Measurements from ENCODE around the gene CUX1.
"Not testable (repeated sequence)": the region's sequence is repeated elsewhere in the genome, so short reads cannot be mapped to it uniquely, and the experiment has no call there.

Gene CUX1

DNA sequence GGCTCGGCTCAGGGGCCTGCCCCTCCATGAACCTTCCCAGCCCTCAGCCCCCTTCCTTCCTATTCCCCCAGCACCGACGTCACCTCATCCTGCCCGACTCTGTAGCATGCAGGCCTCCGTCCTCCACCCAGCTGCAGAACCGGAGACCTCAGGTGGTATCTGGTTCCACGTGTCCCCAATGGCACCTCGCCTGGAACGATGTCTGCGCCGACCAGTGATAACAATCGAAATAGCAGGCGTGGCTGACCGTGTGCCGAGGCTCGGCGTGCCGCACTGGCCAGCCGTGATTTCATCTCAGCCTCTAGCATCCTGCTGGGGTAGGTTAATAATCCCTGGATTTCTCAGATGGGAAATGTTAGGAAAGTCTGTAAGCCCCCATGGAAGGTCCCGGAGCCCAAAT, 171.7 kb downstream of the CUX1 start:
- DNase-seq = no peak

DNA sequence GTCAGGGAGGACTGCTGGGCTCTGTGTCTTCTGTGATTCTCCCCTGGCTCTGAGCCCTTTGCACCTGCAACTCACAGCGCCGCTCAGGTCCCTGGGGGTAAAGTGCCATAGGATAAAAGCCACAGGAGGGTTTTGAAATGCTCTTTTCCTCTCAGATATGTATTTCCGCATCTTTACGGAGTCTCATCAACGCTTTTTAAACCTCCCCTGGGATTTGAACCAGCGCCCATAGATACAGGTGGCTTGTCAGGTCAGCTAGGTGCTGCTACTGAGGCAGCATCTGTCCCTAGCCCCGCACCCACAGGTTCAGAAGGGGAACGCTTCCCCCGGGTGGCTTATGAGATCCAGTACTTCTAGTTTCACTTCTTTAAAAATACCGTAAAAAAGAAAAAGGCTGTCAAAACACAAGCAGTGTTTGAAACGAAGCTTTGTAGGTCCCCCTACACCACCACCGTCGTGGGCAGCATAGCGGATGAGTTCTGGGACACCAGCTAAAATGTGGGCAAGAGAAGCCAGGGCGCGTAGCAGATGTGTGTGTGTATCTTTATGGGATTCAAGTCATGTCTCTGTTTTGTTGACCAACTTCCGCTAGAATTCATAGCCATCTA, 173.5 kb downstream of the CUX1 start:
- no peak for DNase-seq

DNA sequence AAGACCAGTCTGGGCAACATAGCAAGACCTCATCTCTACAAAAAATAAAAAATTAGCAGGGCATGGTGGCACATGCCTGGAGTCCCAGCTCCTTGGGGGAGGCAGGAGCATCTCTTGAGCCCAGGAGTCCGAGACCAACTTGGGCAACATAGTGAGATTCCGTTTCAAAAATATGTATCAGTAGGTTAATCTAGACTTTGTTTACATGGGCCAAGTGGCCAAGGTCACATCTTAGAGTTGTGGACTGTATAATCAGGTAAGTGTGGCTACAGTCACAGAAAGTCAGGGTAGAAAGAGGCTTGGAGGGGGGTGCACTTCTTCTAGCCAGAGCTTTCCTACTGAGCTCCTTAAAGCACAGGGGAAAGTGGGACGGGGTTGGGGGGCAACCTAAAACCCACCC, 174.4 kb downstream of the CUX1 start:
- no peak for DNase-seq

DNA sequence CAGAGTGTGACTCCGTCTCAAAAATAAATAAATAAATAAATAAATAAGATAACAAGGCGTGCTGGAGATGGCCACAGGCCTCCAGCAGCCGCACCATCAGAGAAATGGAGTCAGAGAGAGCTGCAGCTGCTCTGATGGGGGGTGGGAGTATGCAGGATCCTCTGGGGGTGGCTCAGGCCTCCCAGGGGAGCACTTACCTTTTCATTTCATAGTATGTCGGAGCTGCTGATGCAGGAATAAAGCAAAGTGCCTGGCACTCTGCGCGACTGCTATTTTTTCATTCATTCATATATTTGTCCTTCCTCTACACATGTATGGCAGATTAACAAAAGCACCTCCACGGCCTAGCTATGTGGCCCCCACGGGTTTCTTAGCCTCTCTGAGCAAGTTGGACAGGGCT, 175.9 kb downstream of the CUX1 start:
- DNase-seq = no peak

DNA sequence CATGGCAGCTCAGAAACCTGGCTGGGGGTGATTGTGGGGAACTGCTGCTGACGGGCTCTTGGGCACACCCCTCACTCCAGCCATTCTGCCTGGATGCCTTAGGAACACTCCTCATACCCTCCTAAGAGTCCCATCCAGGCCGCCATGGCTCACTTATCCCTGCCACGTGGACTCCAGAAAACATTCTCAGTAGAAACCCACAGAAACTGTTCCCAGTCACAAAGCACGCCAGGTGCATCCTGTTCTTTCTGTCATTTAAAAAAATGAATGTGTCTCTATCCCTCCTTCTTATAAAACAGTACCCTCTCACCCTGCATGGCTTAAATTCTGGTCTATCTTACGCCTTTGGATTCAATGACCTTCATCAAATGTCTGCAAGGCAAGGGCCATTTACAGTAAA, 177.7 kb downstream of the CUX1 start:
- no peak for DNase-seq

DNA sequence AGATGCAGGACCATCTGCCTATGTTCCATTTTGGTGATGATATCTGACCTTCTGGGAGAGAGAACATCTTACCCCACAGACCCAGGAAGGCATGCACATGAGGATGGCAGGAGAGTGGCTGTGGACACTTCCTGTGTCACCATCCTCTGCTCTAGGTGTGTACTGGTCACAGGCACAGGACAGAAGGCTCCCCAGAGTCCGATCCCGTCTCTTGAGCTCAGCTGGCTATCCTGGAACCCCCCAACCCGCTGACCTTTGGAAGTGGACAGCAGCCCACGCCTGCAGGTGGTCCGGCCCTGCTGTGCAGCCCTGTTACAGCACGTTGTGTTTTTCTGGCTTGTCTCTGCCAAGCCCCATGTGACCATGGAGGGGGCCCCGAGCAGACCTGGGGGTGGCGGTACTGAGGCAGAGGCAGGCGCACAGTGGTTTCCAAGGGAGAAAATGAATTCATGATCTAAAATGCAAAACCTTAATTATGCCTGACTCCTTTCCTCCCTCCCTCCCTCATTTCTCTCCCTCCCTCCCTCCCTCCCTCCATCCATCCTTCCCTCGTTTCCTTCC, 178.8 kb downstream of the CUX1 start:
- no peak for DNase-seq

DNA sequence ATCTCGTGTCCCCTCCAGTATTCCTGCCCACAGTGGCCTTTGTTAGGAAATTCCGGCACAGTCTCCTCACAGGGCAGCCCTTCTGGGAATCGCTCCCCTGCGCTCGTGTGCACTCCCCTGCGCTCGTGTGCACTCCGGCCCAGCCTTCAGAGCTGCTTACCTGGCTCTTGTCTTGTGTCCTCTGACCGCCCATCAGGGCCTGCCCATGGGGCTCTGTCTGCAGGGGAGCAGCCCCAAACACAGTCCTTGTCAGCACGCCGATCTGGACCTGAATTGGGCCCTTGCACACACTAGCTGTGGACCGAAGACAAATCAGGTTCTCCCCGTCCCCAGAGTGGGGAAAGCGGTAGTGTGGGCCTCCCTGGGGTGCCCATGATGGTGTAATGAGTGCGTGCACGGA, 179.4 kb downstream of the CUX1 start:
- DNase-seq = no peak

DNA sequence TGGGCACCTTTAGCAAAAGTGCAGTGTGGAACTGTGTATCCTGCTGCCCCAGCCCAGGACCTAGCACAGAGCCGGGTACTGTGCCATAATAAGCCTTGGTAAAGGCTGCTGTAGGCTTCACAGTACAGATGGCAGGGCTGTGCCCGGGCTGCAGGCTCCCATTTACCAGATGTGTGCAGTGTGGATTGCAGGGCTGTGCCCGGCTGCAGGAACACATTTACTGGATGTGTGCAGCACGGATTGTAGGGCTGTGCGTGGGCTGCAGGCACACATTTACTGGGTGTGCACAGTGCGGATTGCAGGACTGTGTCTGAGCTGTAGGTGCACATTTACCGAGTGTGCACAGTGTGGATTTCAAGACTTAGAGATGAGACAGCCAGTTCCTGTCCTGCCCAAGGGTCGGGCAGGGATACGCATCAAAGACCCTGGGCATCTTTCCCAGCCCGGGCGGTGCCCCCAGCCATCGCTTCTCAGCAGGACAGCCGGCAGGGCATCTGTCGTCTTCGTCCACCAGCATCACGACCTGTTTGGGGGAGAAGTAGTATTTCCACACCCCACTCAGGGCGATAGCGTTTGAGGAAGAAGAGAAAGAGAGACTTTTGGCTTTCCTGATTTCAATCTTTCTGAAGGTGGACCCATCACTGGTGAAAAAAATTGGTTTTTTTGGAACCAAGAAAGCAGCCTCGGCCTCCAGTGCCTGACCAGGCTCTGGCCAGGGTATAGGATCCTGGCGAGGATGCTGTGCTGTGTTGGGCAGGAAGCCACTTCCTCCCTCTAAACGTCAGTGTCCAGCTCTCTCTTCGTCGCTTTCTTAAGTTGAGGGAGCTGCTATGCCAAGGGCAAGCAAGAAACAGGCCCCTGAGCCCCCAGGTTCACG, 180.8 kb downstream of the CUX1 start:
- DNase-seq = no peak

DNA sequence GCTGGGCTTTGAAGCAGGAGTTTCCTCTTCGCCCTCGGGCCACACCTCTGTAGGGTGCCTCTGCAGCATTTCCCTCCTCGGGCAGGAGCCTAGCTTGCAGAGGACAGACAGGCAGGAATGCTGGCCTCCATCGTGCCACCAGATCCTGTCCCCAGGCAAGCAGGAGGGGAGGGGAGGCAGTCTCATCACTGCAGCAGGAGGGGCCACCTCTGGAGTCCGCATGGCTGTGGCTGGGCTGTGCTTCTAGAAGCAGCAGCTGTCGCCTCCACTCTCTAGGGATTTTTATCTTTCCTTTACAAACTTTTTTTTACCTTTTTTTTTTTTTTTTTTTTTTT, 181.4 kb downstream of the CUX1 start:
- no peak for DNase-seq

DNA sequence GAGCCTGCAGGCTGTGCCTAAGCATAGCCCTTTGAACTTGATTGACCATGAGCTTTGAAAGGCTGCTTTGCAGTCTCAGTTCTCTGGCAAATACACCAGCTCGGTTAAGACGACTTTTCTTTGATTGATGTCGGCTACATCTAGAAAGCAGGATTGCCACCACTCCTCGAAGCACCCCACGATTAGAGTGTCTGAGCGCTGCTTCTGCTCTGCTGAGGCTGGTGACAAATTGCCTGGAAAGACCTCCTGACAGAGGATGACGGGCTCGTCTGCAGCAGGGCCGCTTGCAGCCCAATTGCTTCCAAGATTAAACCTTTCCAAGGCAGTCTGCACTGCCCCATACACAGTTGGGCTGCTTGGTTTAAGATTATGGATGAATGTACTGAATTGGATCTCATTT, 182.0 kb downstream of the CUX1 start:
- DNase-seq = no peak

DNA sequence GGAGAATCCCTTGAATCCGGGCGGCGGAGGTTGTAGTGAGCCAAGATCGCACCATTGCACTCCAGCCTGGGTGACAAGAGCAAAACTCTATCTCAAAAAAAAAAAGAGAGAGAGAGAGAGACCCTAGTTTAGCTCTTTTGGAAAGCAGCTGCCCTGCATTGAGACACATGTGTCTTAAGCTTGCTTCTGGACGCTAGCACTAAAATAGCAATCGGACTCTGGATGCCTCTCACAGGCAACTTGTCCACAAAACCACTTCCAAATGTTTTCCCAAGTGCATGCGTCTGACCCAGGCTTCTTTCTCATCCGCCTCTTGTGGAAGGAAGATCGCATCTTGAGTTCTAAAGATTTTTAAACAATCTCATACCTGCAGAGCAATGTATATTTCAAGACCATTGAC, 182.7 kb downstream of the CUX1 start:
- DNase-seq = no peak

DNA sequence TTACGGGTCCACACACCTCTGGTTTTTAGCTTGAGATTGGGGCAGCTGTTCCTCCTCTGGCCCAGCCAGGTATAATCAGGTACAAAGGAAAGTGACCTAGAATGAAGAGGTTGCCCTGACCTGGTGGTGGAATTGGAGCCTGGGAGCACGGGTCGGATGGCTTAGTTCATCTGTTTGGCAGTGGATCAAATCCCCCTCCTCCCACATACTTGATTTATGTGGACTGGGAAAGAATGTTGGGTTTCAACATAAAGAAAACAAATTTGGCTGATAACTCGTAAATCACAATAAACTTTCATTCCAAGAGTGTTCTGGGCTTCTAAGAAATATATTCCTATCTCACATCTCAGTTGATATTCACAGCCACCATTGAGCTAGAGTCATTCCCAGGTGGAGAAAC, 186.8 kb downstream of the CUX1 start:
- DNase-seq = no peak

DNA sequence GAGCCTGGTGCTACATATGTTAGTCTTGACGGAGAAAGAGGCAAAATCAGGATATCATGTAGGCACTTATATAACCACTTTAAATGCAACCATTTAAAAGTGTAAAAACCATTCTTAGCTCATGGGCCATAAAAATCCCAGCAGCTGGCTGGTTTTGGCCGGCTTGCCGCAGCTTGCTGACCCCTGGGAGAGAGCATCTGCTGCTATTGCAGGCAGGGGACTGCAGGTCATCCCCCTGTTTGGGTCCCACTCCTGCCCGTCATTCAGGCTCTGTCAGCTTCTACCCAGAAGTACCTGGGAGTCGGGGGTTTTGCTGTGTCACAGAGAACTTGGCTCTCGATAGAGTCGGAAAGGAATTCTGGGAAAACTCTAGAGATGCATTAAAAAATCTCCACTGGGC, 187.4 kb downstream of the CUX1 start:
- no peak for DNase-seq

DNA sequence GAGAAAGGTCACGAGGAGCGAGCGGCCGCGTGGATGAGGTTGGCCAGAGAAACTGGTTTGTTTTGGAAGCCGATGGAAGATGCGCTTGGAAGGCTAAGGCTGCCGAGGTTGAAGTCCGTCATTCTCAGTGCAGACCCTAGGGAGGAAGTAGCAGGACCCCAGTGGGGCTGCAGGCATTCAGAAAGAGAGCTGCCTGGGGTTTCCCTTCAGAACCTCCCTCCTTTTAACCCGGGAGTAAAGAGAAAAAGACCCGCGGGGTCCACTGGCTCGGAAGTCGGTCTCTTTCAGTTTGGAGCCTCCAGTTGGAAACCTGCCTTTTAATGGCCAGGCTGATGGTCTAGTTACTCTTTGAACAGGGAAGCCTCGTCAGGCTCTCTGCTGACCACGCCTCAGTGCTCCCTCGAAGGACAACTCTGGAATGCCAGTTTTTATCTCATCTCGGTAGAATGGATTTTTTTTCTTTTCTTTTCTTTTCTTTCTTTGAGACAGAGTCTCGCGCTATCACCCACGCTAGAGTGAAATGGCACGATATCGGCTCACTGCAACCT, 188.6 kb downstream of the CUX1 start:
- DNase-seq = no peak

DNA sequence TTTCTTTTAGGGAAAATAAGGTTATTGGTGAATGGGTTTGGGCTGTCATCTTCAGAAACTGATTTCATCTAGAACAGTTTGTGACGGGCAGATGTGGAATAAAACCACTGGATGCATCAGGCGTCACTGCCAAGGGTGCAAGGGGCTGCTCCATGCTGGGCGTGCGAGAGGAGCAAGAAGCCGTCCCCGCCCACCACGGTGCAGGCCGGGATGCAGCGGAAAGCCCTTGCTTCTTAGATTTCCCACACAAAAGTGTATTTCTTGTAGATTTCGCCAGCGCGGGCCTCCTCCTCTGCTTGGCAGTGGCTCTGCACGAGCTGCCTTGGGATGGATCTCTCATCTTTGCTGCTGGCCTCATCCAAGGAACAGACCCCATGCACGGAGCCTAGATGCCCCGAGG, 189.3 kb downstream of the CUX1 start:
- no peak for DNase-seq

DNA sequence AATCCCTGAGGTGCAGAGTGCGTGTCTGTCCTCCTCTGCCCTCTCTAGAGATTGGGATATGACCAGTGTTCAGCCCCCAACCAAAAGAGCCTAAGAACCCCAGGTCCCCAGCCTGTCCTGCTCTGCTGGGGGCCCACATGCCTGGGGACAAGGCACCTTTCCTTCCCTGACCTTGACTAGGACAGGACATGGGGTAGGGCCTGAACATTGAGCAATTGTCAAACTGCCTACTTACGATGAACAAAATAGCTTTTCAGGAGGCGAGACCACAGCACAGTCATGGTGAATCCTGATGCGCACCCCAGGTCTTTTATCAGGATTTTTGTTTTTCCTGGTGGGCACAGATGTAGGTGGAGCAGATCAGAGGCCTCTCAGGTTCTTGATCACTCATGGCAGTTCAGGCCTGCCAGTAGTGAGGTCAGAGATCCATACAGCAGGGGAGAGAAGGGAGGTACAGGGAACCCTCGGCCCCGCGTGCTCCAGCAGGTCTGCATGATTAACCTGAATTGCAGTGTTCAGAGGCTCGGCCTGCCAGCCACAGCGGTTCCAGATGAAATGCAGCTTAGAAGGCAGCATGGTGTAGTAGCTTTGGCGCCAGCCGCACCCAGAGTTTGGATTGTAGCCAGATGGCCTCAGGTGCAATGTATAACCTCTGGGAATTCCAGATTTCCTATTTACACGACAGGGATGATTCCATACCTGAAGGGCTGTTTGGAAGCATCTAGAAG, 191.3 kb downstream of the CUX1 start:
- no peak for DNase-seq

DNA sequence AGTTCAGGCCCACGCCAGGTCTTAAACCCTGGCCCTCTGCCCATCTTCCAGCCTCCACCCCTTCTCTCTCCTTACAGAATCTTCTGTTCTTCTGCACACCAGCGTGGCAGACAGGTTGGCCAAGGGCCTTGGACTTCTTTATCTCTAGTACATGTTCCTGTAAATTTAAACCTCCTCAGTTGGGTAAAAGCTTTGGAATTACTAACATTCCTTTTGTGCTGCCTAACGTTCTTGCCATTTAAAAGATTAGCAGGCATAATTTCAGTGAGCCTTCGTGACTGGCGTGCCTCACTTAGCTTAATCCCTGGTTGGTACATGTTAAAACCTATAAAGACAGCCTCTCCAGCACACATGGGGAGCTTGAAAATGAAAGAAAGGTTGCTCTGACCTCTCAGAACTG, 192.2 kb downstream of the CUX1 start:
- no peak for DNase-seq

DNA sequence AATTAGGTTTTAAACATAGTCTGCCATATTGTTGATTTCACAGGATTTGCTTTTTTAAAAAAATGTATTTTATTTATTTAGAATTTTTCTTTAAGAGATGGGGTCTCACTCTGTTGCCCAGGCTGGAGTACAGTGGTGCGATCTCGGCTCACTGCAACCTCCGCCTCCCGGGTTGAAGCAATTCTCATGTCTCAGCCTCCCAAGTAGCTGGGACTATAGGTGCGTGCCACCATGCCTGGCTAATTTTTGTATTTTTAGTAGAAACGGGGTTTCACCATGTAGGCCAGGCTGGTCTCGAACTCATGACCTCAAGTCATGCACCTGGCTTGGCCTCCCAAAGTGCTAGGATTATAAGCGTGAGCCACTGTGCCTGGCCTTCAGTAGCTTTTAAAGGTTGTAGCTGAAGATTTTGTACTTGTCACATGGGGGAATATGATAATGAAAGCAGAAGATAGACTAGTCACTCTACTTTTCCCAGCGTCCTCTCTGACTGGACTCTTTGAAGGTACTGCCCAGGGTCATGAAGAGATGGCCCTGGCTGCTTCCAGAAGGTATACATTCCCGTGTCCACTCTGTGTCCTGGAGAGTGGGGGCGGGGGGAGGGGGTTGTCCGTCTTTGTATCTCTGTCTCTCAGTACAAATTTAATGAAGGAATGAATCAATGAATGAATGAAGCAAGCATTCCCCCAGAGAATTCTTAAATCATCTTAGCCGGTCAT, 194.8 kb downstream of the CUX1 start:
- not testable (repeated sequence) for DNase-seq

DNA sequence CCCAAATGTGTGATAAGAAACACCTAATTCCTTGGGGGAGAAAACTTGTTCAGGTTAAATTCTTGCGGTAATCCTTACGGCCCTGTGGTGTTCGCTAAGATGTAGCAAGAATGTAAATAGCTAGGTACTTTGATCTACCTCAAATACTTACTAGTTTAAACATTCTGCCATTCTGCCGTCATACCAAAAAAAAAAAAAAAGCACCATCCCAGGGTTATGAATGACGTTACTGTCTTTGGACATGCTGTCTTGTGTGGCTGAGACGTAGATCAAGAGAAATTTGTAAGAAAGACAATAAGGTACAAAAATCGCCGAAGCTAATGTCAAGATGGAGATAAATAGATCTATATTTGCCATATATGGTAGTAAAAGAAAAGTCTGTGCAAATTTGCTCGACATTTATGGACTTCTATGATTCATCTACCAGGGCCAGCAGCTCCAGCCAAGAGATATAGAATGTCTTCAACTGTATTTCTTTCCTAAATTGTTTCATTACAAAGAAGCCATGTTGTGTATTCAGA, 195.6 kb downstream of the CUX1 start:
- no peak for DNase-seq

DNA sequence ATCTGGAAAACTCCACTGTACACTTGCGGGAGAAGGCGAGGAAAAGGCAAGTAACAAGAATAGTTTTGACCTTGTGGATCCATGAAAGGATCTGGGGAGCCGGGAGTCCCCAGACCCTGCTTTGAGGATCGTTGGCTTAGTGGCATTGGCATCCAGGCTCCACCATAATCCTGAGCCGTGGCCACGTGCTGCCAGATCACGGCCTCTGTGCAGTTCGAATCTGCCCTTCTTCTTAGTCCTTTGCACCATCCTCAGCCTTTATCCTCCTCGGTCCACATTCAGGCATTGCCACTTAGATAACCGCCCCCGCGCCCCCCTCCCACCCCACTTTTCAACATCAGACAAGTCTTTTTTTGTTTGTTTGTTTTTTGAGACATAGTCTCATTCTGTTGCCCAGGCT, 201.4 kb downstream of the CUX1 start:
- DNase-seq = no peak

DNA sequence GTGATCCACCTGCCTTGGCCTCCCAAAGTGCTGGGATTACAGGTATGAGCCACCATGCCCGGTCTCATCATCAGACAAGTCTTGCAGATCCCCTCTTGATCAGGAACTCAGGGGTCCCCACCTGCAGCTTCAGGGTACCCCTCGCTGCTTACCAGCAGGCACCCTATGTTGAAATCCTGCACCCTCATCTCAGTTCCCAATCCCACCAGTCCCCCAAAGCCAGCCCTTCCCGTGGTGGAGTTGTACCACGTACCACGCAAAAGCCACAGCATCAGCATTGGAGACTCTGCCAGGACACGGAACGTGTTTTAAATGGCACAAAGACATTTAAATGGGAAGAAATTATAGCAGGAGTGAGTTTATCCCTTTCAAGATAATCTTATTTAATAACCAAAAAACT, 202.0 kb downstream of the CUX1 start:
- DNase-seq = no peak

DNA sequence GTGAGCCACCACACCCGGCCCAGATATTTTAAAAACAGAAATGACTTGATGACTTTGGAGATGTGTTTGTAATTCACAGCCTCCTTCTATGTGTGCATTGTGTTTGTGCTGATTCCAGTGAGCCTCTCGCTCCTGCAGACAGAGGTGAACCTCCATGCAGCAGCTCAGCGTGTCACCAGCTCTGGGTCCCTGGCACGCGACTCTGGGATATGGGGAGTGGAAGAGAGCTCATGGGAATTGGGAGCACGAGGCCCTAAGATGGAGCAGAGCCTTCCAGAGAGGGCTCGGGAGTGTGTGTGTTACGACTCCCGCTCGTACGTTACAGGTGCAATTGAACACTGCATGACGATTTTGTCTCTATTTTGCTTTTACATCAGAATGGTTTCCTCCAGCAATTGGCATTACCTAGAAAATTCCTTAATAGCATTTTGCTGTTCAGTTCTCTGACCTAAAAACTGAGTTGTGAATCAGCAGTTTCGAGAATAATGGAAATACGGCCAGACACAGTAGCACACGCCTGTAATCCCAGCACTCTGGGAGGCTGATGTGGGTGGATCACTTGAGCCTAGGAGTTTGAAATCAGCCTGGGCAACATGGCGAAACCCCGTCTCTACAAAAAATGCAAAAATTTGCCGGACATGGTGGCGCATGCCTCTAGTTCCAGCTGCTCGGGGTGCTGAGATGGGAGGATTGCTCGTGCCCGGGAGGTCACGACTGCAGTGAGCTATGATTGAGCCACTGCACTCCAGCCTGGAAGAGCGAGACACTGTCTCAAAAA, 204.6 kb downstream of the CUX1 start:
- DNase-seq = no peak
